ENCODE results near the gene CD2BP2.

The CD2BP2 gene

GRCh38 chr16:30353438-30354129 lies 1.5 kb downstream of the CD2BP2 start:
- TF ChIP-seq CTCF (conservative IDR thresholded peaks at IDR 0.05; ENCODE audit: low read depth, low read length): no peak
- no peak for DNase-seq (ENCODE audit: low read depth)
- H3K4me3 ChIP-seq (ENCODE audit: low read depth, low read length): no peak overlapping the region

GRCh38 chr16:30352488-30353401 lies 2.4 kb downstream of the CD2BP2 start:
- DNase-seq (ENCODE audit: low read depth): no peak
- peak; percentile 35 for TF ChIP-seq CTCF (conservative IDR thresholded peaks at IDR 0.05; ENCODE audit: low read depth, low read length)
- H3K4me3 ChIP-seq (ENCODE audit: low read depth, low read length): no peak overlapping the region

- no peak overlapping the region for H3K4me3 ChIP-seq (ENCODE audit: low read depth, low read length)
- TF ChIP-seq CTCF (conservative IDR thresholded peaks at IDR 0.05; ENCODE audit: low read depth, low read length): no peak
- DNase-seq (ENCODE audit: low read depth): peak; percentile 84
Observed at GRCh38 chr16:30351586-30352419, 3.3 kb downstream of the CD2BP2 start.

- no peak overlapping the region for H3K4me3 ChIP-seq (ENCODE audit: low read depth, low read length)
- TF ChIP-seq CTCF (conservative IDR thresholded peaks at IDR 0.05; ENCODE audit: low read depth, low read length): no peak
- no peak for DNase-seq (ENCODE audit: low read depth)
Observed at GRCh38 chr16:30351001-30351441, 4.1 kb downstream of the CD2BP2 start.

GRCh38 chr16:30350134-30350871 lies 4.8 kb downstream of the CD2BP2 start:
- TF ChIP-seq CTCF (conservative IDR thresholded peaks at IDR 0.05; ENCODE audit: low read depth, low read length): no peak
- no peak overlapping the region for H3K4me3 ChIP-seq (ENCODE audit: low read depth, low read length)
- no peak for DNase-seq (ENCODE audit: low read depth)

DNA sequence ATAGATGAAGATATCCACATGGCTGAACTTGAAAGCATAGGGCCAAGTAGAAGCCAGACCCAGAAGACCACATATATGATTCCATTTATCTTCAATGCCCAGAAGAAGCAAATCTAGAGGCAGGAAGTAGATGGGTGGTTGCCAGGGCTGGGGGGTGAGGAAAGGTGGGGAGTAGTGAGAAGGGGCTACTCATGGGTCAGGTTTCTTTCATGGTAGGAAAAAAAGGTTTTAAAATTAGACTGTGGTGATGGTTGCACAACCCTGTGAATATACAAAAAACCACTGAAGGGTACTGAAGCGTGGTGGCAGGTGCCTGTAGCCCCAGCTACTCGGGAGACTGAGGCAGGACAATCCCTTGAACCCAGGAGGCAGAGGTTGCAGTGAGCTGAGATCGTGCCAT lies 5.4 kb downstream of the CD2BP2 start:
- DNase-seq (ENCODE audit: low read depth): no peak
- H3K4me3 ChIP-seq (ENCODE audit: low read depth, low read length): no peak overlapping the region
- TF ChIP-seq CTCF (conservative IDR thresholded peaks at IDR 0.05; ENCODE audit: low read depth, low read length): no peak
